GM19463 (cell line): ENCODE data around the gene MBP.

Source experiments
- ATAC-seq: cut with Tn5 transposase; IDR thresholded peaks from one replicate; pipeline ENCODE4 v1.9.1; 2021; ENCODE audit warnings: mild to moderate bottlenecking, moderate library complexity; ENCODE audit not compliant: unreplicated experiment

MBP gene

DNA sequence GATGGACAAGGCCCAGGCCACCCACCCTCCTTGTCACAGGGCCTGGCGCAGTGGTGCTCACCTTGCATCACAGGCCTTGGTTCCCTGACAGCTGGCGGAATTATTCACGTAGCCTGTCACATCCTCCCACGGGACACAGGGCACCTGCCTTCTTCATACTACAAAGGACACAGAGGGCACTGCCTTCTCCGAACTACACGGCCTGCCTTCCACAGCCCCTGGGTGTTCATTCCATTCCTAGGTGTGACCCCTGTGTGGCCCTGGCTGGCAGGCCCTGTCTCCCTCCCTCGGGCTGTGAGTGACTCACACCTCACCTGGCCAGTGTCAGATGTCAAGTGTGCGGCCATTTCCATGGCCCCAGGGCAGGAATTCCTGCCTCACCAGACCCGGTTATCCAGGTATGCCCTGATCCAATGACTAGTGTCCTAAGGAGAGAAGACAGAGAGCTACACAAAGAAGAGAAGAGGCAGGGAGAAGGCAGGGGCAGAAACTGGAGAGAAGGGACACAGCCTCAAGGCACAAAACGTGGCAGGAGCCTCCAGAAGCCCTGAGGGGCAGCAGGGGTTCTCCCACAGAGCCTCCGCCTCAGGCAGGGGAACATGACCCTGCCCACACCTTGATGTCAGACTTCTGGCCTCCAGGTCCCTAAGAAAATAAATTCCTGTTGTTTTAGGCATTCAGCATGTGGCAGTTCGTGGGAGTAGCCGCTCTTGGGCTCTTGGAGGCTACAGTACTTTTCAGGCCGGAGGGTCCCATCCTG lies 43.4 kb downstream of the MBP start:
- ATAC-seq = no peak

DNA sequence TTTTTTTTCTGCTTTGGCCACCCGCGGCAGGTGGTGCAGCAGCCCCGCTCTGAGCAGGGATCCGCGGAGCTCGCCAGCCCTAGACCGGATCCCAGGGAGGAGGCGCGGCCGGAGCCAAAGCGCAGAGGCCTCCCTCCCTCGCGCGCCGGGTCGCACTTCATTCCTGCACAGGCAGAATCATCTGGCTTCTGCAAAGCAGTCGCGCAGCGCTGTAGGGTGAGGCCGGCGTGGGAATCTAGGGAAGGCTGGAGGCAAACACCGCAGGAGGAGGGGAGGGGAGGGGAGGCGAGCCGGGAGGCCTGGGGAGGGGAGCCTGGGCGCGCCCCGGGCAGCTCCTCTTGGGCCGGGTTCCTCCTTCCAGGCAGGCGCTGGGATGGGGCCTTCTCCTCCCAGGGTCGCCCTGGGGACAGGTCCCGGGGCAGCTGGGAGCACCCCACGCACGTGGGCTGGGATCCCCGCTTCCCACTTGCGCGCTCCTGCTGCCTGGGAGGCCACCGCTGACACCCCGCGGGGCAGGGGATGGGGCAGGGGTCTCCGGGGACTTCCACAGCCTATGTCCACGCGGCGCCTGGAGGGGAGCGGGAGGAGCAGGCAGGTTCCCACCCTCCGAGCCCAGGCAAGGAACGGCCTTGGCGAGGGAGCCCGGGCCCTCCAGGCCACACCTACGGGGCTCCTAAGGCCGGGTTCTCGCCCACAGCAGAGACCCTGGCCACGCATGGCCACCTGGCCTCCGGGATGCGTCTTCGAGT lies 45.0 kb downstream of the MBP start:
- no peak for ATAC-seq

DNA sequence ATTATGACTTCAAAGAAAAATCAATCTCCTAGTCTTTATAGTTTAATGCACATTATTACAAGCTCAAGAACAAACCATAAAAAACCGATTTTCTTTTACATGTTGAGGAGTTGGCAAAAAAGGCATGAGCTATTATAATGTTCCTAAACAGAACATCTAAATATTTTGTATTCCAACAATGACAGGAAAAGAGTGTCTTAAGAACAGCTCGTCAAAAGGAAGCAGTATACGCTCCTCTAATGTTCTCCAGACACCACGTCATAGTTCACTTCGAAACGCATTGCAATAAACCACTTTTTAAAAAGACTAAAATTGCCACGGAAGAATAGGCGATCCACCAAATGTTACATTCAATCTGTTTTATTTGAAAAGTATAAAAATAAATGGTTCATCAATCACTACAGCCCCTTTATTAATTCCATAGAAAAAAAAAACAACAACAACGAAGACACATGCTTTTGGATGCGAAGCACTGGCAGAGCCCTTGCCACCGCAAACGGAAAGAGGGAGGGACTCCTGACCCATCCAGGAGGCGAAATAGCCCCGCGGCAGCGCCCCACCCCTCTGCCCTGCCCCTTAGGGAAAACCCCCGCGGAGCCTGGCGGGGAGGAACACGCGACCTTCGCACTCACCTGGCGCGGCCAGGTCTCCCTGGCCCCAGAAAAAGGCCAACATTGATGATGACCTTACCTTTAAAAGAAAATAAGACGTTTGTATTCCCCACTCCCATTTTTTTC lies 45.8 kb downstream of the MBP start:
- ATAC-seq = no peak

DNA sequence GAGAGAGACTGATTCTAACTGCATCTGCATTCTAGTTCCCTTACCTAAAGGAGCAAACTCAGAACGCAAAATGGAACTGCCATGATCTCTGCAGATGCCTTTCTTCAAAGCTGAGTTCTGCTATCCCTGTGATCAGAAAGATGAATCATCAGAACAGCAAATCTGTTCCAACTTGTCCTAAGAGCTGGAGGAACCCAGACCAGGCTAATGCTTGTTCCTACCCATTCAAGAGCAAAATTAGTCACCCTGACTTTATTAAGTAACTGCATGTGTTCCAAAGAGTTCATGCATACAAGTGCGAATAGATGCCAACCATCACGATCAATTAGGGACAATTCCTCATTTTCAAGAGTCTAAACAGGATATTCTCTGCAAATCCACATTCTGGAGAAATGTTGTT lies 46.5 kb downstream of the MBP start:
- no peak for ATAC-seq

DNA sequence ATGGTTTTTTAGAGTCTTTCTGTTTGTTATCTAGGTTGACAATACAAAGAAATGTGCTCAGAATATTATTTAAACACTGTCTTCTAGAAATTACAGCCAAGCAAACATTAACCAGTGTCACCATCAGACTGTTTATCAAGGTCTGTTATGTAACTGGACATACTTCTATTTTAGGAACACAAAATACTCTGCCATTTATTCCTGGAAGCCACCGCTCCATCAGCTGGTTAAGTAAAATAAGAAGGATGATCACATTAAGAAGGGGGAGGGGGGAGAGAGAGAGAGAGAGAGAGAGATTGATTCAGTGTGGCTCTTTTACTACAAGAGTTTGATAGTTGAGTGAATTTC lies 47.9 kb downstream of the MBP start:
- ATAC-seq = no peak

DNA sequence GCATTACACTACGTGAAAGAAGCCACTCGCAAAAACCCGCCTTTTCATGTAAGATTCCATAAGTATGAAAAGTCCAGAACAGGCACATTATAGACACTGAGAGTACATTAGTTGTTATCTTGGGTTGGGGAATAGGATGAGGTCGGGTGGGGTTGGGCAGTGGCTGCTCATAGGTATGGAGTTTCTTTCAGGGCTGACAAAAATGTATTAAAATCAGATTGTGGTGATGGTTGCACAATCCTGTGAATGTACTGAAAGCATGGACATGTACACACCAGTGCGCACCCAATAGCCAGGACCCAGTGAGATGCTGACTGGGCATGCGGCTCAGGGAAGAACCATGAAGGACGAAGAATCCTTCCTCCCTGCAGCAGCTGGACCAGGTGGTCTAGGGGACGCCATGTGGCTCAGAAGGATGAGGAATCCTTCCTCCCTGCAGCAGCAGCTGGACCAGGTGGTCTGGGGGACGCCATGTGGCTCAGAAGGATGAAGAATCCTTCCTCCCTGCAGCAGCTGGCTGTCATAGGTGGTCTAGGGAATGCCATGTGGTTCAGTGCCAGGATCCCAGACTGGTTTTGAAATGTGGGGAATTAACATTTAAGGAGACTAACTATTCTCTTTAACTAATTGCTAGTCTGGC lies 50.1 kb downstream of the MBP start:
- no peak for ATAC-seq

DNA sequence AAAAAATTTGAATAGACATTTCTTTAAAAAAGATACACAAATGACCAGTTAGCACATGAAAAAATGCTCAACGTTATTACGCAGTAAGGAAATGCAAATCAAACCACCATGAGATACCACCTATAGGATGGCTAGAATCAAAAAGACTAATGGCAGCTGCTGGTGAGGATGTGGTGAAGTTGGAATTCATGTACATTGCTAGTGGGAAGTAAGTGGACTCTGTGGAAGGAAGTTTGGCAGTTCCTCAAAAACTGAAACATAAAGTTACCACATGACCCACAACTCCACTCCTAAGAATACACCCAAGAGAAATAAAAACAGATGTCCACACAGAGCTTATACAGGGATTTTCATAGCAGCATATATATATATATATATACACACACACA lies 51.2 kb downstream of the MBP start:
- no peak for ATAC-seq

DNA sequence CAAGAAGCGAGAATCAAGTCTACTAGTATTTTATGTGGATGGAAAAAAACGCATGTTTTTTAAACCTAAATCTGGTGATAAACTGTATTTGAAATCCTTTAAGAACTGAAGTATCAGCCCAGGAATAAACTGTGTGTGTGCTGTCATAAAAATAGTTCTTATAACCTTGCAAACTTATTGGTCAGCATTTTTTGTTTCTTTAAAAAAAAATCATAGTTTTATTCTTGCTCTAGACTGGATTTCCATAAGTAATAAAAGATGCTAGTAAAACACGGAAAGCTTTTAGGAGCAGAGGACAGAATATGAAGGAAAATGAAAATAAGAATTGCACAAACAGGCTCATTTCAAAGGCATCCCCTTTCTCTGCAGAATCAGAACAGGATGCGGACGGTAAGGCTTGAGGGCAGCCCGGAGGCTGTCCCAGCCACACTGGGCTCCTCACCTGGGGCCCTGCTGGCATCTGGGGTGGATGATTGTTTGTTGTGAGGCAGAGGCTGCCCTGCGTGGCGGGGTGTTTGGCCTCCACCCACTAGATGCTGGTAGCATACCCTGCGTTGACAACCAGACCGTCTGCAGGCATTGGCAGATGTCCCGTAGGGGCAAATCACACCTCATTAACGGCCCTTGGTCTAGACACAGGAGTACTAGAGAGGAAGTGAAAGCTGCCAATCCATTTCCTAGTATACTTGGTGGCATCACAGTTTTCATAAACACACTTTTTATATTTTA lies 52.5 kb downstream of the MBP start:
- peak; percentile 98 for ATAC-seq

DNA sequence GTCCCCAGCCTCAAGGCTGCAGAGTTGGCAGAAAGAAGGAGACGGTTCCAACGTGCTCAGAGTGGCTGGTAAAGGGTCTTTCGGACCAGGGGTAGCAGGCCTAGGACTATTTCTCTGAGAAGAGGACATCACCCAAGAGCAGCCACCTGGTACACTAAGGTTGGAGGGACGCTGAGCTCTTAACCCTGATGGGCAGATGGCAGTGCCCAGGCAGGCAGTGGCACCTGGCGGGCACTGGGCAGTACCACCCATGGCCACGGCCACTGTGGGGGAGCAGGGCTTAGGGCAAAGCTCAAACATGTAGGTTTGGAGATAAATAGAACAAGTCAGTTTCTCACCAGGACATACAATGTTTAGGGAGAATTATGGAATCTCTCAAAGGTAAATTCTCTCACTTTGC lies 53.5 kb downstream of the MBP start:
- ATAC-seq = no peak

DNA sequence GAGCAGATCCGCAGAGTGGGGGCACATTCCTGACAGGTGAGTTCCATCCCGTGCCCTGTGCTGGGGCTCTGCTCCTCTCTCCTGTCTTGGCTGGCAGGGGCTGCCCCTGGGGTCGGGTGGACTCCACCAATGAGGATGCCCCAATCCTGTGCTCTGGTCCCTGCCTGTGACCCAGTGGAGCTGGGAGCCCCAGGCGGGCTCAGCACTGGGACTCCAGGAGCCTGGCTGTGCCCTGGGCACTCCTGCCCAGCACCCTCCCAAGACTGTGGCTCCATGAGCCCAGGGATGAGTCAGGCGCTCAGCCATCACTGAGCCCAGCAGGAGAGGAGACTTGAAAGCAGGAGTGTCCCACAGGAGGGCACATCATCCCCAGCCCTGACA lies 53.9 kb downstream of the MBP start:
- ATAC-seq = no peak

DNA sequence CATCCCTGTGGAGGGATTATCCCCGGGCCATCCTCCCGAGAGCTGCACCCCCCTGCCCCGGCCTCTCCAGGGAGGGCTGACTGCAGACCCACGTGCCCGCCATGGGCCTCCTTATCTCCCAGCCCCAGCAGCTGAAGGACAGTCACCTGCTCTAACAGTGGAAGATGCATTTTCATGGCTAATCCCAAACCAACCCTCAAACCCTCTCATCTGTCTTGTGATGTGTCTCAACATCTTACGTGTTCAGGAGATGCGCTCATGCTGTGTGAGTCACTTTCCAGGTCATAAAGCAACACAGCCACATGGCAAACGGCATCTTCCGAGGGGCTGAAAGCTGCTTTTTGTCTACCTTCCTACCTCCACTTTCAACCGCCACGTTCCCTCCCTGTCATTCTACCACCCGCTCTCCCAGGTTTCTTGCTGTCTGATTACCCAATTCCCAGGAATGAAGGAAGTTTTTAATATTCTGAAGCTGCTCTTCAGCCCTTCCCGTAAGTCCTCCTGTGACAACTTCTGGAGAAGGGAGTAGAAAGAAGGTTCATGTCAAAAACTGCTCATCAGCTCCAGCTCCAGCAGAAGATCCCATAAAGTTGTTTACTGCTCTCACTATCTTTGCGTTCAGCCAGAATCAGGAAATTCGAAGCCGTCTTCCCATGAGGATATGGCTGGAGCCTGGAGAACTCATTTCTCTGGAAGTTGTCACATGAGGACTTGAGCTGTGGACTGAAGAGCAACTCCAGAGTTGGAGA lies 54.5 kb downstream of the MBP start:
- no peak for ATAC-seq

DNA sequence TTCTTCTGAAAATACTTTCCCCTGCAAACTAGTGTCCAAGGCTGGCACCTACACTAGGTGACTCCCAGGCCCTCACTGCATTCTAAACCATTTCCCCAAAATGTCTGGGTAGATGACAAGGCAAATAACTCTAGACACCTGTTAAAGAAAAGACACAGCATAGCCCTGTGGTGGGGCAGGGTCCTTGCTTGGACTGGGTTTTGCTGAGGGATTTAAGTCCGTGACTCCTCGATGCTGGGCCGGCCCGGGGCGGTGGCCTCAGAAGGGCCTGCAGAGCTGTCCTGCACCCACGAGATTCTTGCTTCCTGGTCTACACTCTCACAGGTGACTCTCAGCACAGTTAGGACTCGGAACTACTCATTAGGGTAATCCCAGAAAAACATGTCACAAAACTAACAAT lies 55.2 kb downstream of the MBP start:
- ATAC-seq = no peak

DNA sequence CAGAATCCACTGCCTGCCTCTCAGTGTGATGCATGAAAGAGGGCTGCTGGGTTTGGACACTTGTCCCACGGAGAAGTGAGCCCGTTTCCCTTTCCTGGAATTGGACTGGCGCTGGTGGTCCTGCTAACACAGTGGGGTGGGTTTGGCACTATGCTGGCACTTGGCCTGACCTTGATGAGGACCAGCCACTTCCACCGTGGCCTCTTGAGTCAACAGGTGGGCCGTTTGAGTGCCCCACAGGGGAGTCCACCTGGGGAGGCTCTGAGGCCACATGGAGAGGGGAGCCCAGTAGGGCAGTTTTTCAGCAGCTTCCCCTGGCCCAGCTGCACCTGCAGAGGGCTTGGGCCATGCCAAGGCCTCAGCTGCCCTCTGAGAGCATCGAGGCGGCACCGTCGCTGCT lies 56.5 kb downstream of the MBP start:
- no peak for ATAC-seq

DNA sequence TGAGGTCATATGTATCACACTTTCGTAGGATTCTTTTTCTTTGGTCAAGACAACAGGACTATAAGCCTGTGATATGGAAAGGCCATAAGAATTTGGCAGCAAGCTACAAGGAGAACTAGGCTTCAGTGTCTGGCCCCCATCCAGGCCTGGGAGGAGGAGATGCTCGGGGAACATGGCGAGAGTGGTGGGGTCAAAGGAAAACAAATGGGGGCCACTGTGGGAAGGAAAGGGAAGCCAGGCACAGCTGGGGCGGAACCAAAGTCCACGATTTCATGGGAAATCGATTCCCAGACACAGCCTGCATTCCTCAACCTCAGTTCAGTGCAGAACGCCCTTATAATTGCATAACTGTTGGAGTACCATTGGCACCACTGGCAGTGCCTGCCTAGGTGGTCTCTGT lies 58.2 kb downstream of the MBP start:
- ATAC-seq = no peak

DNA sequence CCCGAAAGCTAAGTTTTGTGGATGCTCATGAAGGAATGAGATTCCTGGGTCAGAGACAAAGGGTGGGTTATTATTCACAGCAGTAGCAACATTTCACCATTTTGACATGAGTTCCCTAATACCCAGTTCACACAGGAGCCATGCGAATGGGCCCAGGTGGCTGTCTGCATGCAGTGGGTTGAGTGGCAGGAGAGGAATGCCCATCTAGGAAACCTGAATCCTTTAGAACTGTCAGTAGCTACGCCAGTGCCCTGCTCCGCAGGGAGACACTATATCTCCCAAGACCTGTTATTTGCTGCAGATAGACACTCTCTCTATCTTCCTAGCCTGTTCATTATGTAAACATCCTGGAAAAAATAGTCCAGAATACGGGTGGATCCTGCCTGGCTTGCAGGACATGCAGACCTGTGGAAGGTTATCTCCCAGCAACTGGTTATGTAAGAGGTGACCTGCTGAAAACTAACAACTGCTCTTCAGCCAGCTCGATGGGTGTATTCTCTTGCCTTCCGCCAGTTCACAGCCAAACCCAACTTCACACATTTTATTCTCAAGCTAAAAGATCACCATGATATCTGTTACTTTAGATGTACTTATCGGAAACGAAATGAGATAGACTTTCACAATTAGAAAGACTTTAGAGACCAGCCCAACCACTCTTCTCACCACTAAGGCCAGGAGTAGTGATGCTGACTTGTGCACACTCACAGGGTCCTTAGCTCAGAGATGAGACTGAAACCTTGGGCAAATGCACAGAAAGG lies 59.1 kb downstream of the MBP start:
- ATAC-seq = no peak

DNA sequence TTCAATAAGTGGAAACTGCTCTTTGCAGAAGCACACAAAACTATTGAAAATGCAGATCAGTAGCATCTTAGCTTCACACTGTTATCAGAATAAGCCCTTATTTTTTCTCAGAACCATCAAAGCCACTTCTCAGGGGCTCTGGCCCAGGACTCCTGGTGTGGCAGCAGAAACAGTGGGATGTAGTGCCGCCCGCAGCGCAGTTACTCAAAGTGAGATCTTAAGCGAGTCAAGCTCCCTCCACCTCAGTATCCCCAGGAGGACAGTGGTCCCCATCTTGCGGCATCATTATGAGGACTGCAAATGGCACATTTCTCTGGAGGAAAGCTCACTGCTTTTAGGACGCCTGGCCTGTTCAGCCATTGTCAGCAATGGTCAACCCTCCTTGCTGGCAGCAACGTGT lies 60.0 kb downstream of the MBP start:
- no peak for ATAC-seq

DNA sequence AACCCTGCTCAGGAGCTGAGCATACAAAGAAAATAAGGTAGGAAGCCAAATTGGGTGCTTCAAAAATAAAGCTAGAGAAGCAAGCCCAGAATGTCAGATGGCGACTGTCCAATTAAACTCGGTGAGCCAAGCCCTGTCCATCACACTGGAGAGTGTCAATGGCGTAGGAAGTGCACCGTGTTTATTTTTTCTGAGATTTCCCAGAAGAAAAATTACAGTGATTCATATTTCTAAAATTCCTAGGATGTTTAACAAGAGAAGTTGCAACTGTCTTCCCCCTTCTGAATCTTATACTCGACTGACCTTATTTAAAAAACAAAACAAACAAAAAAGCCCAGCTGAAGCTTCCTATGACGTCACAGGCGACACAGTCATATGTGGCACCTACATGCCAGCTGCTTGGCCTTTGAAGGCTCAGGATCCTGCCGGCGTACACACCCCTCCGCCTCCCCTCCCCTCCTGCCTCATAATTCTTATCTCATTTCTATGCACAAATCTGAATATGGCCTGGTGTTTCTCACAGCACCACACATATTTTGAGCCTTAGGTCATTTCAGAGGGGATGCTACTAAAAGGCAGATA lies 60.8 kb downstream of the MBP start:
- no peak for ATAC-seq

DNA sequence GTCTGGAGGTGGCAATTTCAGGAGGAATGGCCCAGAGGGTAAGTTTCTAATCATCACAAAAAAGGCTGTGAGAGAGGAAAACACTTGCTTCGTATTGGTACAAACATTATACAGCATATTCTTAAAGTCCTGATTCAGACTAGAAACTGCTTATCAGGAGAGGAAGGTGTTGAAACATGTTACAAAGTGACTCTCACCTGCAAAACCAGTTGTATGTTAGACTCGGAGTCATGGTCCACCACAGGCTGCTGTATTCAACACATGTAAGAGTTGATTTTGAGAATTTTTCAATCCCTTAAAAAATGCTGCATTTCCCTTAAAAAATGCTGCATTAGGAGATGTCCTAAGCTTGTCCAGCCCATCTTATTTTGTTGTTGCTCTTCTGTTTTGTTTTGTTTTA lies 61.5 kb downstream of the MBP start:
- no peak for ATAC-seq

DNA sequence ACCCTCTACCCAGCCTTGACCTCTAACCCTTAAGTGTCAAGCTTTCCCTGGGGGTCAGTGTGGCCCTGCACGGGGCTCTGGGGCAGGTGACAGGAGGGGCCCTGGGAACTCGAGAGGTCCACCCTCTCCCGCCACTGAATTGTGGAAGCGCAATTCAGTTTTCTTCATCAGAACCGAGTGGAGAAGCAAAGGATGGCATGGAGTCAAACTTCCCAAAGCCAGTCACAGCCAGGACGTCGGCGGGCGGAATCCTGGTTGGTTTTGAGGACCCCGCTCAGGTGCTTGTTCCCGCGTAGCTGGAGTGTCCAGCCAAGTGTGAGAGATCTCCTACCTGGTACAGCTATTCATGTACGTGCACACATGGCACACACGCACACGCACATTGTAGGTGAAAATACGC lies 62.0 kb downstream of the MBP start:
- ATAC-seq = no peak
